GM18873 (cell line): Measurements from ENCODE around the gene SERINC5.
"Not testable (repeated sequence)": the region's sequence is repeated elsewhere in the genome, so short reads cannot be mapped to it uniquely, and the experiment has no call there.

ENCODE experiments used
- ATAC-seq: cut with Tn5 transposase; IDR thresholded peaks from one replicate; pipeline ENCODE4 v1.9.1; 2021; ENCODE audit warnings: mild to moderate bottlenecking, moderate library complexity, moderate number of reproducible peaks; ENCODE audit not compliant: unreplicated experiment, low FRiP score

The SERINC5 gene

DNA sequence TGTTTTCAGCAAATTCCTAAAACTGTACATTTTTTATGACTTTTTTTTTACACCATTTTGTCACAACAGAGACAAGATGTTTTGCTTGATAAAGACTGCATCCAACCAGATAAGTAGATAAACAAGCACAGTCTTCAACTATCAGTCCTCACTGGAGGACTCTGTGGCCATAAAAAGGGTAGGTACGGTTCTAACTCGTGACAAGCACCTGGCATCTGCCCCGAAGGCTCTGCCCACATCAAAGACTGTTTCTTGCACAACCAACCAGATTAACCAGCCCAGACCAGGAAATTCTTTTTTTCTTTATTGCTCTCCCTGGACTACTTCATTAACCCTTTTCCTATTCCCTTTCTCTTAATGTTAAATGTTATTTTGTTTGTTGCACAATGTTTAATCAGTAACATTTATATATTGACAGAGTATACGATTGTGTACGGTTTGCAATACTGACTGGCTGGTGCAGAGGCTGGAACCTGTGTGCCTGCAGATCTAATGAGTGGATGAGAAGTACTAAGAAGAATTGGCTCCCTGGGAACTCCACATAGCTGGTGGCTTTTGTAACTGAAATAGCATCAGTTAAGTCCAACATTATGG lies 74.1 kb downstream of the SERINC5 start:
- no peak for ATAC-seq

DNA sequence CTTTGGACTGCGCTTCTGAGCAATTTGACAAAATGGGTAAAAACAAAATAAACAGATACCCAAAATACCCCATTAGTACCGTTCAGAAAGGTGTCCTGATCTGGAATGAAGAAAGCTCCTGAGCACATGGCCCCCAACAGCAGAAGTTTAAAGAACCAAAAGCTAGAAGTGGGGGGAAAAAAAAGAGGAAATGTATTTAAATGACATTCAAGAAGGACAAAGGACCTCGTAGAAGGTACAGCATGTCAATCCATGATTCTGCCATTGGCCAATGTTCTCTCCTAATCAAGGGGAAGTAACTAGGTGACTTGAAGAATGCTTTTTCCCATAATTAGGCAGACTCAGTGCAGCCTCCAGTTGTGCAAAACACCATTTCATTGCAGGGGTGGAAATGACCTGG lies 78.6 kb downstream of the SERINC5 start:
- ATAC-seq: no peak

DNA sequence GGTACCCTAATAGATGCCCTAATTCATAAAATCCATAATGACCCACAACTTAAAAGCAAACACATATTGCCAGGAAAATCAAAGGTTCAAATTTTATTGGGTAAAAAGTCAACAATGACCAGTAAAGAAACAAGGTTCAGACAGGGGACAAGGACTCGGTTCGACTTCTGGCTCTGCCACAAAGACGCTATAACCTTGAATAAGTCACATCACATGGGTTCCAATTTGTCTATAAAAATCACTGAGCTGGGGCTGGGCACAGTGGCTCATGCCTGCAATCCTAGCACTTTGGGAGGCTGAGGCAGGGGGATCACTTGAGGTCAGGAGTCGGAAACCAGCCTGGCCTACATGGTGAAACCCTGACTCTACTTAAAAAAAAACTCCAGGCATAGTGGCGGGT lies 80.5 kb downstream of the SERINC5 start:
- ATAC-seq: no peak

DNA sequence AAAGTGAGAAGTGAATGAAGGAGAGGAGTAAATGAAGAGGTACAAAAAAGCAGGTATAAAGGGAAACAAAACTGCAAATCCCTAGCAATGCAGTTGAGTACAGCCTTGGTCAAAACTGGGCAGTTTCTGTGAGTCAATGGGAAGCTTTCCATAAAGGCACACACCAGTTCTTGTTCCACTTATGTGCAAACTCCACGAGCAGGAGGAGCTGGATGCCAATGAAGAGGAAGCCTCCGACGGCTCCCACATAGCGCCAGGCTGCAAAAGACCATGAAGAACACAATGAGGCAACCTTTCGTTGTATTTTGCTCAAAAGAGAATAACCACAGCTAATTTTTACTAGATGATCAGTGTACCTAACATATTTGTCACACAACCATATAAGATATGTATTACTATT lies 81.1 kb downstream of the SERINC5 start:
- no peak for ATAC-seq

DNA sequence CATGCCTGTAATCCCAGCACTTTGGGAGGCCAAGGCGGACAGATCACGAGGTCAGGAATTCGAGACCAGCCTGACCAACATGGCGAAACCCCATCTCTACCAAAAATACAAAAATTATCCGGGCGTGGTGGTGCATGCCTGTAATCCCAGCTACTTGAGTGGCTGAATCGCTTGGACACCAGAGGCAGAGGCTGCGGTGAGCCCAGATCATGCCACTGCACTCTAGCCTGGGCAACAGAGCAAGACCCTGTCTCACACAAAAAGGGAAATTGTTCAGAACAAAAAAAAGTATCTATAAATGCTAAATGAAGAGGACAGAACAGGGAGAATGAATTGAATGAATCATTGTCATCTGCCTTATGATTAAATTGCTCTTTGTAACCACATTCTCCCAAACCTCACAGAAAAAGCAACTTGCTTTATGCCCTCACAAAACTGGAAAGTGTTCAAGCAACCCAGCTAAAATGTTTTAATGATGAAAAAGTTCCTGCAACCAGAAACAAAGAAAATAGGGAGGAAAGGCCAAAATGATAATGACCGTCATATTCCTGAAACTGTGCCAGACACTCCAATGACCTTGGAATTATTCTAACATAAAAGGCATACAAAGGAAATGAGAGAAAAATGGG lies 83.7 kb downstream of the SERINC5 start:
- no peak for ATAC-seq

DNA sequence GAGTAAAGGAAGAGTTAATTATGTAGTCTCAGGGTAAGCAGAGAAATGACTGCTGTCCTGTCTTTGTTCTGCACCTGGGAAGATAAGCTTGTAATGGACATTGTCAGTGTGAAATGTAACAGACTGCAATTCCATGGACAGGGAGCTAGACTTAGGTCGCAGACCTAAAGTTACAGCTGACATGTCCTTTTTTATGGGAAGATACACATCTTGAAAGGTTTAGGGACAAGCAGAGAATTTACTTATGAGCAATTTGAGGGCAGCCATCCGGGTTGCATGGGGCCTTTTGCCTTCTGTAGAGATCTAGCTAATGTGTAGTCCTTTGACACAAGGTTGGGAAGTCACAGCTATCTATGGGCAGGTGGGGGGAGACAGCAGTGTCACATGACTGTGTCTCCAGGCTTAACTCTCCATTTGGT lies 85.7 kb downstream of the SERINC5 start:
- no peak for ATAC-seq

DNA sequence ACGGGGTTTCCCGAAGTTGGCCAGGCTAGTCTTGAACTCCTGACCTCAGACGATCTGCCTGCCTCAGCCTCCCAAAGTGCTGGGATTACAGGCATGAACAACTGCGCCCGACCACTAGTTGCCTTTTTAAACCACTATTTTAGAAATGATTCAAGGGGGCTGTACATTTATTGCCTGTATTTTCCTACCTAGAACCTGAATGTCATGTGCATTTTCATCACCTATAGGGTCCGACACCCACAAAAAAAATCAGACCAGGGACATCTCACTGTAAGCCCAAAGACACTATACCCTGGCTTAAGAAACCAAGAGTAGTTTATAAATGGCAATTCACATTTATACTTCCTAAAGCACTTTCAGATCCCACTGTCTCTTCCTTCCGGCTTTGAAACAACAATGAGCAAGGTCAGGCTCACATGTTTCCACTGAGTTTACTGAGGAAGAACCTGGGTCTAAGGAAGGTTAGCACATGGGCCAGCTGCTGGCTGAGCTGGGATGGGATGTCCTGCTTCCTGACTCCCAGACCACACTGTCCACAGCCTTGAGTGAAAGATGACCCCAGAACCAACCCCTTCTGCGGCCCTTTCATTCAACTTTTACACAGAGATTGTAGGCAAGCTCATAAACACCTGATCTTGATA lies 87.3 kb downstream of the SERINC5 start:
- ATAC-seq: no peak

DNA sequence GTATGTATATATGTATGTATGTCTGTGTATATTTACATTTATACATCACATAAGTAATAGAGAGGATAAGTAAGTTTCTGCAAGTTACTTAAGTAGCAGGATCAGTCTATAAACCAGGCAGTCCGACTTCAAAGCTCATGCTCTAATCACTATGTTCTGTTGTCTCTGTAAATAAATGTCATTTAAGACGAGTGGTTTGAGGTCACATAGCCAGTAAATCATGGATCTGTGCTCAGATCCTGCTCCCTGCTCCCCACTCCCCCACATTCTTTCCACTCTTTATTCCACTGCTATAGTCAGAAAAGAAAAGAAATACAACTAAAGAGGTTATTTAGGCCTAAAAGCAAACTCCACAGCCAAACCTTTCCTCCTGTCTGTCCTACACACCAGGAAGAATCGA lies 90.4 kb downstream of the SERINC5 start:
- no peak for ATAC-seq

DNA sequence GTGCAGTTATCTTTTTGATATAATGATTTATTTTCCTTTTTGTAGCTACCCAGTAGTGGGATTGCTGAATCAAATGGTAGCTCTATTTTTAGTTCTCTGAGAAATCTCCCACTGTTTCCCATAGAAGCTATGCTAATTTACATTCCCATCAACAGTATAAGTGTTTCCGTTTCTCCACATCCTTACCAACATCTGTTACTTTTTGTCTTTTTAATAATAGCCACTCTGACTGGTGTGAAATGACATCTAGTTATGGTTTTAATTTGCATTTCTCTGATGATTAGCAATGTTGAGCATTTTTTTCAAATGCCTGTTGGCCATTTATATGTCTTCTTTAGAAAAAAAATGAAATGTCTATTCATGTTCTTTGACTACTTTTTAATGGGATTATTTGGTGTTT lies 94.7 kb downstream of the SERINC5 start:
- ATAC-seq: no peak

DNA sequence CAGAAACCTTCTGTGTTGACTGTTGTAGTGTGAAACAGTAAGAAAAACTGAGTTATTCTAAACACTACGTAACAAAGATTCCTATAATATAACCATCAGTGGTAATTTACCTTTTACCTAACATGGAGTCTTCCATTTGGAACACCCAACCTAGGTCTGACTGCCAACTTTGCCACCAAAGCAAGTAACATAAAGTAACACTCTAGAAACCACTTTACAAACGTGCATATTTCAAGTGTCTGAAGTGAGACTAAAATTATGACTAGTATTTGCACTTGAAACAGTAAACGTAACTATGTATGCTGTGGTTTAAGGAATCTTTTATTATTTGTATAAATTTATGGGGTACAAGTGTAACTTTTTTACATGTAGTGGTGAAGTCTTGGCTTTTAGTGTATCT lies 95.6 kb downstream of the SERINC5 start:
- ATAC-seq: no peak

DNA sequence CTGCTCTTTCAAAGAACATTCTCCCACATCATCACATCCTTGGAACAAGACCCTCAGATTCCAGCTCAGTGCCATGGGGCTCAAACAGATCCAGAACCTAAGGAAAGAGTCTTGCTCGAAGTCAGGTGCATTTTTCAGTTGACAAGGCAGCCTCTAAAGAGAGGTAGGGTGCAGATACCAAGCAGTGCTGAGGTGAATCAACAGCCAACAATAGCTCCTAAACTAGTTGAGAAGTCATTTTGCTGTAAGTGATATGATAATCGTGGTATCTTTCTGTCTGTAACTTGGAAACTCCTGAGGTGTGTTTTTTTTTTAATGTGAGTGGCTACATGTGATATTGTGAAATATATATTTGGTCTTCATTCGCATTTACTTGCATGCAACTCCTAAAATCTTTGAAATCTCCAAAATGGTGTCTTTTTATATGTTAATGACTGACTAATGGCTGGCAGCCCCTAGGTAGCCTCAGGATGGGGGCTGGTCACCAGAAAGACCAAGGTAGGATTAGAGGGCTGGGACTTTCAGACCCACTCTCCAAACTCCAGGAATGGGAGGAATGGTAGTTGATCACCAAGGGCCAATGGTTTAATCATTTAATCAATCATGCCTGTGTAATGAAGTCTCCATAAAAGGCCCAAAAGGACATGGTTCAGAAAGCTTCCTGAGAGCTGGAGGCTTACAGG lies 96.6 kb downstream of the SERINC5 start:
- ATAC-seq: no peak

DNA sequence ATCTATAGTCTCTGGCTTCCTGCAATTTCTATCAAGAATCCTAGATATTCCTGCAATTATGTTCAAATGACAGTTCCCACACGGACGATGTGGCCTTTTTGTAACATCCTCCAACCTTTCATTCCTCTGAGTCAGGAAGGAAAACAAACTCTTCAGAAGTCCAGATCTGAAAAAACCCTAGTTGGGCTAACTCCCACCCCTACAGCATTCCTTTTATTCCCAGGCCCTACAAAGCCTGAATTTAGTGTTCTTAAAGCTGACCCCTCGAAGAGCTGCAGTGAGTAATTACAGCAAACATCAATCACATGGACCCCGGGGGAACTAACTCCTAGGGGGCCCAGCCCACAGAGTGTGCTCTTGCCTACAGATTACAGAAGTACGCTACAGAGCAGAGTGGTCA lies 99.7 kb downstream of the SERINC5 start:
- no peak for ATAC-seq

DNA sequence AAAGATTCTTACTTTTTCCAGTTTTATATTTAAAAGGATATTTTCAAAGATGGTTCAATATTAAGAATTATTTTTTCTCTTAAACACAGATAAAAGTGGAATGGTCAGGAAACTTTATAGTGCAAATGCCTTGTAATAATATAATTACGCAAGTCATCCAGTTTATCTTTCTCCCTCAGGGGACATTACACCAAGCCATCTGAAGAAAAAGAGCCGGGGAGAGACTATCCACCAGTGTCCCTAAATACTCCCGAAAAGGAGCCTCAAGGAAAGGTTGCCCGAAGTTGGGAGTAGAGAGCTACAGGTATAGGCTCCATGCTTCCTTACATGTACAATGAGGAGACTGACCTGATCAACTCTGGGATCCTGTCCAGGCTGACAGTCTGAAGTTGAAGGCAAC lies 101.1 kb downstream of the SERINC5 start:
- ATAC-seq: no peak

DNA sequence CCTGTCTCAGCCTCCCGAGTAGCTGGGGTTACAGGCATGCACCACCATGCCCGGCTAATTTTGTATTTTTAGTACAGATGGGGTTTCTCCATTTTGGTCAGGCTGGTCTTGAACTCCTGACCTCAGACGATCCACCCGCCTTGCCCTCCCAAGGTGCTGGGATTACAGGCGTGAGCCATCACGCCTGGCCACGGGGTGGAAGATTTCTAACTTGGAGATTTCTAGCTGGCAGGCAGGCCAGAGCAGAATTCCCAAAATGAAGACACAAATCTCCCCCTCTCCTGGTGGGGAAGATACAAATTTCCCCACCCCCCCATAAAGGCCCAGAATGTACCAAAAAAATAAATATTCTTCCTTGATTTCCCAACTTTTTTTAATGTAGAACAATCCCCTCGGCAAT lies 101.6 kb downstream of the SERINC5 start:
- not testable (repeated sequence) for ATAC-seq

DNA sequence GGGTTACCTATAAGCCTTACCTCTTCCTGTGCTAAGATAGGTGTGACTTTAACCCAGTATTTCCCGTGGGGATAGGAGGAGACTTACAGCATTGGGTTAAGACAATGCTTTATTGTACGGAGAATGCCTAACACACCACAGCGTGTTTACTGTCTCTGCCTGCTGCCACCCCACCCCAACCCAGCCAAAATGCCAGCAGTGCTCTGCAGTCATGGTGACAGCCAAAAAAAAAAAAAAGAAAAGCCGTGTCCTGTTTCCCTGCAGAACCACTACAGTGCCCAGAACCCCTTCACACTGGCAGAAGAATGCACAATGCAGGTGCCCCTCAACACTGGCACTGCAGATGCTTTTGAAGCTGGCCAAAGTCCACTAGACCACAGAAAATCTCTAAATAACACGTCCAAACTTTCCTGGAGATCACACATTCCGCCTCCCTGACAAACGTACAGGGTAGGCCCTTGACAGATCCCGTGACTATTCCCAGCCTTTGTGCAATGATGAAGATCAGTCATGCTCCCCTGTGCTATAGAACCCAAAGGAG lies 102.2 kb downstream of the SERINC5 start:
- ATAC-seq: no peak

DNA sequence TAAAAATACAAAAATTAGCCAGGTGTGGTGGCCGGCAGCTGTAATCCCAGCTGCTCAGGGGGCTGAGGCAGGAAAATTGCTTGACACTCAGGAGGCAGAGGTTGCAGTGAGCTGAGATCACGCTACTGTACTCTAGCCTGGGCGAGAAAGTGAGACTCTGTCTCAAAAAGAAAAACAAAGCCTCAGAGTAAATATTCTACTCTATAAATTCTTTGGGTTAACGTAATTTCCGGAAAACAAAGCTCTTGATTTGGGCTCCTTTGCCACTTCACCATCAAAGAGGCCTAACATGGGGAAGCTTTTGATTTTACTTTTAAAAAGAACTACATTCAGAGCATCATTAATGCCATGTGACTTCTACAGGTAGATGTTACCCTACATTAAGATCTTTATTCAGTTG lies 103.1 kb downstream of the SERINC5 start:
- ATAC-seq: no peak

DNA sequence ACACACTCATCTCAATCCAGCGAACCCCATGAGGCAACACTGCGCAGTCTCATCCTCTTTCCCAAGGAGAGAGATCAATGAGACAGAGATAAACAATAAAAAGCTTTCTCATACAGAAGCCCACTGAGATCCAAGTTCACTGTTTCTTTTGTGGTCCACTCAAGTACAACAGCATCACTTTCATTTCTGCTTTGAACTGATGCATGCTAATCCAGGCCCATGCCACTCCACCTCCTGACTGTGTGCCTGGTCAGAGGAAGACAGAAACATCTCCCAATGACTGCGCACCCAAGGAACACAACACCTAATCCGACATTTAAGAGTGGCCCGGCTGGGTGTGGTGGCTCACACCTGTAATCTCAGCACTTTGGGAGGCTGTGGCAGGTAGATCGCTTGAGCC lies 104.0 kb downstream of the SERINC5 start:
- ATAC-seq: no peak

DNA sequence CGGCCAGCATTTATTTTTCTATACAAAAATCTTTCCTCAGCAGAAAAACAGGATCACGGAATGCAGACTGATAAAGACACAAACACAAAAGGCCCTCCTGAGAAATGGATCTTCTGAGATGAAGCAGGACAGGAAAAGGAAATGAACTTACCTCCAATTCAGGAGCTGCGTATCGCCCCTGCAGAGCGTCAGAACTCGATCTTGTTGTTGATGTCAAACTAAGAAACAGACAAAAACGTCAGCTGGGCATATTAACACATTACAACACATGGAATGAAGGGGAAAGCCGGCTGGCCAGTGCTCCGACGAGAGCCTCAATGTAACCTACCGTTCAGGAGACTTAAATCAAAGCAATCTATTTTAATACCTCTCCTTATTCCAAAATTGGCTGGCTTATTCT lies 105.1 kb downstream of the SERINC5 start:
- no peak for ATAC-seq

DNA sequence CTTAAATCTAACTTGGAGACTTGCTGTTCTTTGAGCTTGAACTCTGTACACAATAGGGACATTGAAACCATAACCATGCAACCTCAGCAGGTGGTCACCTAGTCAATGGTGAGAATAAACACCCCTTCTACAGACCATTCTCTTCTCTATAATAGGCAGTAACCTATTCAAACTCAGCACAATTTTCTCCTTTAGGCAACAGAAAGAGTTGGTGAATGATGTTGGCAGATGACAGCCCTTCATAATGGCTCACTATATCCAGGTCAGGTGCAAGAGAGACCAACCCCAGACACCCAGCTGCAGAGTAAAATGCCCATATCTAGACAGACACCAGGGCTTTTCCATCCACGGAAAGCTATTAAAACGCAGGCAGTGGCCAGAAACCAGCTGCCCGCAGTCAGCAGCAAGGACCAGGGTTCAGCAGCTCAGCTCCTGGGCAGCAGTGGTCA lies 106.7 kb downstream of the SERINC5 start:
- no peak for ATAC-seq

DNA sequence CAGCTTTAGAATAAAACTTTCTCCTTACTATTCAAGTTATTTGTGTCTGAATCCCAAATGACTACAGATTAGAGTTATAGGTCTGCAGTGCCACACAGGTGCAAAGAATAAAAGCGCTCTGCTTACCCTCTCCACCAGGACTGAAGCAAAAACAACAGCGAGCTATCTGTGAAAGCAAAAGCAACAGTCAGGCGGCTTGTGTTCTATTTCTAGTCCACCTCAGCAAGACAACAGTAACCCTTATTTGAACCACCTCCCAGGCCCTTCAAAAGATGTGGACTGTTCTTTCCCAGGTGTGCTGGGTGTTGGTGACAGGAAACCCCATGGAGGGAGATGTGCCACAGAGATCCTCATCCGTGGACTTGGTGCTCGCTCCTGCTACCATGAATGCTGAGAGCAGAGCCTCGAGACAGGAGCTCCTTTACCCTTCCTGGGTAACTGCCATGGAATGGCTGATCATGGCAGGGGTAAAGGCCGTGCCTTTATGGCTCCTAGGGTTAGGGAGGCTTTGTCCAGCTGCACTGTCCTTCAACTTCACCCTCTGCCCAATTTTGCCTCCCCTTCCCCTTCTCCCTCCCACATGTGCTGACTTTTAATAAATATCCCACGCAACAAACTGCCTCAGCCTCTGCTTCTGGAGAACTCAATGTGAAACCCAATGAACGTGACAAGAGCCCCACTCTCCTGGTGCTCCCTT lies 108.6 kb downstream of the SERINC5 start:
- no peak for ATAC-seq

DNA sequence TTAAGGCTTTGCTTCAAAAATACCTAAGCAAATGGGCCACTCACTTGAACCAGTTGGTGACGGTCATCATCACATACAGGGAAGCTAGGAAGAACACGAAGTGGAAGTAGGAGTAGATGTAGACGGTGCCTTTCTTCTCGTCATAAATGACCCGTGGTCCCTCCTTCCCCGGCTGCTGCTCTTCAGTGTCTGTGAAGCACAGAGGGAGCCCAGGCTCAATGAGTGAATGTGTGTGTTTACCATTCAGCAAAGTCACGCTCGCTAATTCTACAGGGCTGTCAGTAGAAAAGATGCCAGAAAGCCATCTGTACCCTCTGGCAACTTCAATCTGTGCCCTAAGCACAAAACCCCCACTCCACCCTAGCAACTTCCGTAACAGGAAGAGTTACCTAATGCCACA lies 109.8 kb downstream of the SERINC5 start:
- no peak for ATAC-seq
